Middle frontal gyrus (tissue), 1 donor: ENCODE measurements around the gene RALB.
"Not testable (repeated sequence)": the region's sequence is repeated elsewhere in the genome, so short reads cannot be mapped to it uniquely, and the experiment has no call there.

Source experiments
- DNase-seq: peaks from one replicate; pipeline ENCODE4 v3.0.0-alpha.2; 2015; ENCODE audit warnings: low spot score; ENCODE audit errors: extremely low spot score

RALB gene

DNA sequence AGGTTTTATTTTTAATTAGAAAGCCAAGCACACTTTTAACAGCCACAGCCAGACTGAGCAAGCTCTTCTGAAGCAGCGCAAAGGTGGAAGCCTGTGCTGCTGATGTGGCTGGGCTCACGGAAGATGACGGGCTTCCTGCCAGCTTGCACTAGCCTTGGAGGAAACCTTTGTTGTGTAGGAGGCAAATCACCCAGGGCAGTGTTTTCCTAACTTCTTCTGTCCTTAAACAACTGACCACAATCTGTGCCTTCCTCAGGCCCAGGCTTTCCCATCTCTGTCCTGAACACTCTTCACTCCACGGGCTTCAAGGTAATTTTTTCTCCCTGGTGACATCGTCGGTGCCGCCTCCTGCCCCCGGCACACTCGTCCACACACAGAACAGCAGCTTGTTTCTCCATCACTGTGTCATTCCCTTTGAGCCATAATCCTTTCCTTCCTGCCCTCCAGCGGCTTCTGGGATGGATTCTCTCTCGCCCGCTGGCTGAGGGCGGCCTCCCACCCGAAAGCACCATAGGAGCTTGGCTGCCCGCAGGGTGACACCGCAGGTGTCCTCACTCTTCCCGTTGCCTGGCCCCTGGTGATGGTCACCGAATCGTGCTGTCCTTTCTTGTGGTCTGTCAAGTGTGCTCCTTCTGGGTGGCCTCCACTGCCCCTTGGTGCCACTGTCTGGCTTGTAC is 62.2 kb downstream of the RALB start:
- DNase-seq, result no peak

DNA sequence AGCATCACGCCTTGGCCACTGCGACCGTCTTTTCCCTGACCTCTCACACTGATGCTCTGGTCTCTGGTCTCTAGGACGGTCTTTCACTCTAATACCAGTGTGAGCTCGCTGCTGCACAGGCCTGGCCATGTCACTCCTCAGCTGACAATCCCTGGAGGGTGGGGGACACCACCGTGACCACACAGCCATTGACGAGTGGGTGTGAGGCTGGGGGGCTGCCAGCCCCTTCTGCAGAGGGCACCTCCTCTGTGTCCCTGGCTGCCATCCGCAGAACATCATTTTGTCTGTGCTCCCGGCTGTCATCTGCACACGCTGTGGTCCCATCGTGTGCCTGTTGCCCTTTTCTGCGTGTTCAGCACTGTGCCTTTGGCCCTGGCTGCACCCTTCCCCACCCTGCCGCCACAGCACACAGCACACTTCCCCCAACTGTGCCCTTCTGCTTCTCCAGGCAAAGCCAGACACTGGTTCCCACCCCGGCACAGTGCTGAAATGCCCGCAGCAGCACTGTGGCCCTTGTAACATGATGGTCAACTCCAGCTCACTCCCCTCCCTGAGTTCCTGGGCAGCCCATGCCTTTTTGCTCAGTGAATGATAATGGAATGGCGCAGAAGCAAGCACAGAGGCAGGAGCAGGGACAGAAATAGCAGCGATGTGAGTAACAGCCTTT is 62.8 kb downstream of the RALB start:
- no peak for DNase-seq

DNA sequence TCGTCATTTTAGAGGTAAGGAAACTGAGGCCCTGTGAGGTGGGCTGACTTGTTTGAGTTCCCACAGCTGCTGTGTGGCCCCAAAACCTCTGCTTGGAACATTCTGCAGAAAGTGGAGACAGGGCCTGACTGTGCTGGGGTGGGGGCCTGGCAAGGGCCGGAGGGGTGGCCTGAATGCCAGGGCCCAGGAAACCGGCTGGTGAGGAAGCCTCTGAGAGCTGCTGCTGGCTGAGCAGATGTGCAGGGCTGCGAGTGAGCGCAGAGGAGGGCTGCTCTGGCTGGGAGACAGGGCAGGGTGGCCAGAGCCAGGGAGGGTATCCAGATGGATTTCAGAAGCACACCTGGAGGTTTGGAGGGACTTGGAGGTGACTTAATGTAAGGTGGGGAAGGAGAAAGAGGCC is 63.4 kb downstream of the RALB start:
- DNase-seq, result no peak

DNA sequence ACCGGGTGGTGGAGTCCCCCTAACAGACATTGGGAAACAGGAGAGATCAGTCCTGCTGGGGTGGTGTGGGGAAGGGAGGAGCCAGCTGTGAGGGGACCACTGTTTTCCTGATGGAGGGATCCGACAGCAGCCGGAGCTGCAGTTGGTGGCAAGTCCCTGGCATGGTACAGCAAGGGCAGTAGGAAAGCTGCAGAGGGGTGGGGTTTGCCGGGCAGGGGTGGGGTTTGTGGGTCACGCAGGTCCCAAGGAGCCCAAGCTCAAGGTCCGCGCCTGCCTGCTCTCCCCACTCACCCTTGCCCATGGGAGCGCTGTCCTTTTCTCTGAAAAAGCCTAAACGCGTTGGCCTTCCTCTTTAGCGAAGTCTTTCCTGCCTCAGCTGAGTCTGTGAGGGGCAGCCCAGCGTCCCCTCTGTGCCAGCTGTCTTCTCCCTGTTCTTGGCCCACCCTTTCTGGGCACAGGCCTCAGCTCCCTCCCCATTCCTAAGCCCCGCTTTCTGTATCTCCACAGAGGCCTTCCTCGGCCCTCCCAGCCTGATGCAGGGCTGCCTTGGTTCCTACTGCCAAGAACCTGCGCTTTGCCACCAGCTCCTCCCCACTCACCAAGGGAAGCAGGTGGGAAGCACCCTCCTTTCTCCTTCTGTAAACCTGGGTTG is 64.0 kb downstream of the RALB start:
- no peak for DNase-seq

DNA sequence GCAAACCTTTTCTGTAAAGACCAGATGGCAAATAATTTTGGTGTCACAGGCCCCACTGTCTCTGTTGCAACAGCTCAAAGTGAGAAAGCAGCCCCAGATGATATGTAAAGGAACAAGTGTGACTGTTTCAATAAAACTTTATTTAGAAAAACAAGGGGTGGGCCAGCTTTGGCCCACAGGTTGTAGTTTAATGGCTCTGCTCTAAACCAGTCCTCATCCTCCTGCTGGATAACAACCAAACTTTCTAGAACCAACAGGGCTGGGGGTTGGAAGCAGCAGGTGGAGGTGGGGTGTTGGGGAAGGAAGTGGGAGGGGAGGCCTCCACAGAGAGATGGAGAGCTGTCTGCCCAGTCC is 64.5 kb downstream of the RALB start:
- no peak for DNase-seq

DNA sequence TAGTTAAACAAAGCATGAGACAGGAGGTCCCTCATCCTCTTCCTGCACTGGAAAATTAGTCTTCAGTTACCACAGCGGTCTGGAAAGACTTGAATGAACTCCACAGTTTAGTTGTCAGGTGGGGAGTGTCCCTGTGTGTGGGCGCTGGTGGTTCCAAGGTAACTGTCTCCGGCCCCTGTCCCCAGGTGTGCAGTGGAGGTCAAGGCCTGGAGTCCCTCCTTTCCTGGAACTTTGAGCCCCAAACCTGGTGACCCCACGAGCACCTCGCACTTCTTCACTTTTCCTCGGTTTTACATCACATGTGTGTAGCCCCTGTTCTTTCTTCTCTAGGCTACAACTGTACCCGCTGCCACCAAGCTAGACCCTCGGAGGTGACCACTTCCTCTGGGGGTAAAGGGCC is 65.3 kb downstream of the RALB start:
- no peak for DNase-seq

DNA sequence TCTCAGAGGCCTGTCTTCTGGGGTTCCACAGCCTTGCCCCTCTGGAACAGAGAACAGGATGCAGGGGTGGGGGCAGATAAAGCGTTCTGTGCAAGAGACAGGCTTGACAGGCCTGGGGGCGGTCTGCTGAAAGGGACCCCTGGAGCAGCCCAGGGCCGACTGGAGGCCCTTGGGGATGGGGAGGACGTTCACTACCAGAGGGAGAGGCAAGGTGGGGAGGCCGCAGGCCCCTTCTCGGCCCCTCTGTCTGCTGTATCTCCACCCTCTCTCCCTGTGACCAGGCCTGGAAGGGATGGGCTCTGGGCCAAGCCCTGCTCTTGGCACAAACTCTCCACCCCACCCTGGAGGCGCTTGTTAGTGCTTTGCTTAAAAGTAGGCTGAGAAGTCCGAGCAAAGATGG is 66.0 kb downstream of the RALB start:
- no peak for DNase-seq

DNA sequence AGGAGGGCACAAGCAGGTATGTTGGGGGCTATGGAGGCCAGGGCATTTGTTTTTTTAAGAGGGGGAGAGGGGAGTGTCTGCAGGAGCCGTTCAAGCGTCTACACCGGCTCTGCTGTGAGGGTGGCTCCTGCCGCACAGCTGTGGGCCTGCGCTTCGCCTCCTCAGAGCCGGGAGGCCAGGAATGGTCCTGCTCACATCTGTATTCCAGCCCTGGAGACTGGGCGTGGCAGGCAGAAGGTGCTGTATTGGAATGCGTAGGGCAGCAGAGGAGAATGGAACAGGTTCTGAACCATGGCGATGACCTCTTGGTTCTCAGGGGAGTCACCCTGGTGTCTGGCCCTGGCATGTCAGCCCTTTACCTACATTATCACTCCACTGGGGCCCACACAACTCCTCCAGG is 66.5 kb downstream of the RALB start:
- no peak for DNase-seq

DNA sequence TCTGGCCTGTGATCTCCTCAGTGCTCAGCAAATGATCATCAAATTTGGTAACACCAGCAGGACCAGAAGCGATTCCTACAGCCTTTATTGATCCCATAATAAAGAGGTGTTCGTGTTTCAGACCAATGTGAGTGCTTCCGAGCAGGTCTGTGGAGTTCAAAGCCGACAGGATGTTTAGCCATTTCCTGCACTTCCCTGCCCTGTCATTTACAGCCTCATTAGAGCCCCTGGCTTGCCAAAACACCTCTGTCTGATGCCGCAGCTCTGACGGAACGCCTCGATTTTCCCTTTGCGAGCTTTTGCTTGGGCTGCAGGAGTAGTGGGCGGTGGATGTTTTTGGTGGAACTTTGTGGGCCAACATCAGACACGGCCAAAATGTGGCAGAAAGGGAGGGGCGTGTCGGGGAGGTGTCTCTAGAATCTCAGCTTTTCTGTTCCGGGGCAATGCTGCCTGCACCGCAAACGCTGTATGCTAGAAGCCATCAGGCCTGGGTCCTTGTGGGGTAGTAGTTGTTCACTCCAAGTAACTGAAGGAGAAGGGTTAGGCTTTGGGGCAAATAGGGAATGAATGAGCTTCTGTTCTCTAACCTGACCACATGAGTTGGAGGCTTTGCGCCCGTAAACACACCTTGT is 67.2 kb downstream of the RALB start:
- DNase-seq, result no peak

DNA sequence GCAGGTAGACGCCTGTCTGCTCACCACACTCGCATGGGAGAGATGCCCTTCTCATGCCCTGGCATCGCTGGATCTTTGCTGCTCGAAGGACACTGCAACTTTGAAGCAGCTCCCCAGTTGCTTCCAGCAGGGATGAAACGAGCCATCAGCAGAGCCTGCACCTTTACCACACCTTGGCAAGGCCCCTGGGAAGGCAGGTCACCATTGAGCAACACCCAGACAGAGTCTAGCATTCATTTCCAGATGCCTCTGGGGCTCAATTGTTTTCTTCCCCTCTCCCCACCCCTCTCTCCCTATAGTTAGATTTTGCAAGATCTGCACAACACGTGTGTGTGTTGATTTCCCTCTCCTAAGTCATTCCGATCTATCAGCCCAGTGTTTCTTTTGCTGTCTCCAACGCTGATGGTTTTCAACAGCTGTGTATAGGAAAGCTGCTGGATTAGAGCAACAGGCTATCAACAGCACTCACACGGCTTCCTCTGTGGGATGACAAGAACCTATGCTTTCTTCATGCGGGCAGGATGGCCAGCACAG is 67.7 kb downstream of the RALB start:
- DNase-seq, result no peak

DNA sequence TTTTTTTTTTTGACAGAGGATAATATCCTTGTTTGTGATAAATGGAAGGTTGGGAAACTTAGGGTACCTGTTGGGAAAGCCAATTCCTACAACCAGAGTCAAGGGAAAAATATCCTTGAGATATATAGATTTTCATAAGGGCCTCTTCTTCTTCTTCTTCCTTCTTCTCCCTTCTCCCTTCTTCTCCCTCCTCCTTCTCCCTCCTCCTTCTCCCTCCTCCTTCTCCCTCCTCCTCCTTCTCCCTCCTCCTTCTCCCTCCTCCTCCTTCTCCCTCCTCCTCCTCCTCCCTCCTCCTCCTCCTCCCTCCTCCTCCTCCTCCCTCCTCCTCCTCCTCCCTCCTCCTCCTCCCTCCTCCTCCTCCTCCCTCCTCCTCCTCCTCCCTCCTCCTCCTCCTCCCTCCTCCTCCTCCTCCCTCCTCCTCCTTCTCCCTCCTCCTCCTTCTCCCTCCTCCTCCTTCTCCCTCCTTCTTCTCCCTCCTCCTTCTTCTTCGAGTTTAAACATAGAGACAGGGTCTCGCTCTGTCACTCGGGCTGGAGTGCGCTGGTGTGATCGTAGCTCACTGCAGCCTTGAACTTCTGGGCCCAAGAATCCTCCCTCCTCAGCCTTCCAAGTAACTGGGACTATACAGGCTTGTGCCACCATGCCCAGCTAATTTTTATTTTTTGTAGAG is 68.4 kb downstream of the RALB start:
- not testable (repeated sequence) for DNase-seq

DNA sequence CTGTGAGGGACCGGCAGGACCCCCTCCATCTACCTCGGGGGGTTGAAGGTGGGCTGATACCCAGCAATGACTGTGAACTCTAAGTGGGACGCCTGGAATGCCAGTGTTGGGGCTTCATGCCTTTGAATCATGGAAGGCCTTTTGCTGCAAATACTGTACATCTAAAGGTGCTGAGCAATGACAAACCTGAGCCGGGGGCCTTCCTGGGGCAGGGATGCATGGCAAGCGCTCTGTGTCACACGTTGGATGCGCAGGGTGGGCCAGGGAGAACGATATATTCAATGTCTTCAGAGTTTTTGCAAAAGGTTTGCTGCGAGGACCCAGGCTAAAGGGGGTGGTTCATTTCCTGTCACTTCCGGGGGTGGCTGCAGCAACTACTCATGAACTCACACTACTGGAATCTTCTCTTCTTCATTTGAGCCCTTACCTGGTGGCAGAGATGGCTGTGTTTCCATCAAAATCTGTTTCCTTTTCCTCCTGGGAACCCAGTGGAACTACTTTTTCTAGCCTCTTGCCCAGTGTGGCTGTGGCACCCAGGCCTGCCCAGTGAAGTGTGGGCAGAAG is 69.2 kb downstream of the RALB start:
- DNase-seq, result no peak

DNA sequence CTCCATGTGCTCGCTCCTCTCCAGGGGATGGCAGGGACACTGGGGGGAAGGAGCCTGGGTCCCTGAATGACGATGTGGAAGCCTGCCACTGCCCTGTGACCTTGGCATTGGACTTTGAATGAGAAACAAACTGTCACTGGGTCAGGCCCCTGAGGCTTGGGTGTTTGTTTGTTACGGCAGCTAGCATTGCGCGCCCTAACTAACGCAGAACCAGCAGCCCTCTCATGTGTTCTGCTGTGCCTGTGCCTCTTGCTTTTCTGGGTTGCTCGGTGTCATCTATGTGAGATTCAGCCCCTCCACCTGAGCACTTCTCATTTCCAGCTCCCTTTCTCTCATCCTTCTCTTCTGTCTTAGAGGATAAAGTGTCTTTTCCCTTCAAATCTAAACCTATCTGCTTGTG is 69.7 kb downstream of the RALB start:
- DNase-seq, result no peak

DNA sequence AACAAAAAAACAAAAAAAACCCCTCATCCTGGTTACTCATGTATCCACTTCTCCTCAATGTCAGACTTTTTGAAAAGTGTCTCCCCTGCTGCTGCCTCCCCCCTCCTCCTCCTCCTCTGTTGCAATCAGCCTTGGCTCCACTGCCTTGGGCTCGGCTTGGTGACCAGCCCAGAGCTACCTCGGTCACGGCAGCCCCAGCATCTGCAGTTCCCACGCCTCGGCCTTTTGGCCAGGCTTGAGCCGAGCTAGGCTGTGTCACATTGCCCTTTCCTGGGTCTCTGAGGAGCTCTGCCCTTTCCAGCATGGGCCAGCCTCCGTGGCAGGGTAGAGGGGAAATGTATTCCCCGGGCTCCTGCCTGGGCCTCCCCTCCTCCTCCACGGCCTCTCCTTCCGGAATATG is 70.6 kb downstream of the RALB start:
- DNase-seq, result no peak

DNA sequence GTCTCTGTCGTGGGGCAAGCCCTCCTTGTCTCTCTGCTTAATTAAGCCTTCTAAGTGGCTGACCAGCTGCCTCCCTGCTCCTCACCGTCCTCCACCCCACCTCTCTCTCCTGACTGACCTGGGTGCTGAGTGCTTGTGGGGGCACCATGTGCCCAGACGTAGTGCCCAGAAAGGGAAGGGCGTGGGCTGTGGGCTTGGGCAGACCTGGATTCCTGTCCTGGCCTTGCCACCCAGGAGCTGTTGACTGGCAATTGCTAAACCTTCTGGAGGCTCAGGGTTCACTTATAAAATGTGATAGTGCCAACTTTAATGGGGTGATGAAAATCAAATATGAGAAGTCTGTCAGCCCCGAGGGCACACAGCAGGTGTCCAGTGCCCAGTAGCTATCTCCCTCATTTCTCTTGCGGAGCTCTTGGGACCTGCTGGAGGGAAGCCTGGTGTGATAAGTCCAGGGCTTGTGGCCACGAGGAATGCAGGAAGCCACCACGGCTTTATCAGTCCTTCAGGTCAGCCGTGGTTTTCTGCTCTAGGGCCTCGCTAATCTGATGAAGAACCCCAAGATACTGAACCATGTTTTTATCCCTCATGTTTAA is 71.3 kb downstream of the RALB start:
- no peak for DNase-seq

DNA sequence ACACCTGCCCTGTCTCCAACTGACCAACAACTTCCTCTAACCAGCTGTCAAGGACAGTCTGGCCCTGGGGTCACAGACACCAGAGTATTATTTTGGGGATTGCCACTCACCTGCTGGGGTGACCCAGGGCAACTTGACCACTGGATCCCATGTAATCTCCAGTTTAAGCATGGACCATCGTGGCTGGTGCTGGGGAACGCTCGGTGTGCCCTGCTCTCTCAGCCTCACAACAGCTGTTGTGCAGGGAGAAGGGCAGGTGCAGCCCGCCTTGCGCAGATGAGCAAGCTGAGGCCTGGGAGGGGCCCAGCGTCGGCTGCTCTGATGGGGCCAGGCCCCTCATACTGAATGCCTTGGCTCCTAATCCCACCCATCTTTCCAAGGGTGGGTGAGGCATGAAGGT is 72.3 kb downstream of the RALB start:
- no peak for DNase-seq

DNA sequence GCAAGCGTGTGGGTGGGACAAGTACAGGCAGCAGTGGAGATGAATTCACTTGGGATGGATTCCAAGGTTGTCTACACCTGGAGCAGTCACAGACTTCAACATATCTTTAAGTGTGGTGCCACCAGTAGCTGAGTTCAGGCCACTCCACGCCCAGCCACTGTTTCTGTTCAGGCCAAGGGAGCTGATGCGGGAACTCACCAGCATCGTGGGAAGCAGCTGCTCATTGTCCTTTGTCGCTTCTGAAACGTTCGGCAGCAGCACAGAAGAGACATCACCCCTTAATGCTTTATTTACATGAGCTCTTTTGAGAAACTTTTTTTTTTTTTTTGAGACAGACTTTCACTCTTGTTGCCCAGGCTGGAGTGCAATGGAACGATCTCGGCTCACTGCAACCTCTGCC is 73.4 kb downstream of the RALB start:
- no peak for DNase-seq

DNA sequence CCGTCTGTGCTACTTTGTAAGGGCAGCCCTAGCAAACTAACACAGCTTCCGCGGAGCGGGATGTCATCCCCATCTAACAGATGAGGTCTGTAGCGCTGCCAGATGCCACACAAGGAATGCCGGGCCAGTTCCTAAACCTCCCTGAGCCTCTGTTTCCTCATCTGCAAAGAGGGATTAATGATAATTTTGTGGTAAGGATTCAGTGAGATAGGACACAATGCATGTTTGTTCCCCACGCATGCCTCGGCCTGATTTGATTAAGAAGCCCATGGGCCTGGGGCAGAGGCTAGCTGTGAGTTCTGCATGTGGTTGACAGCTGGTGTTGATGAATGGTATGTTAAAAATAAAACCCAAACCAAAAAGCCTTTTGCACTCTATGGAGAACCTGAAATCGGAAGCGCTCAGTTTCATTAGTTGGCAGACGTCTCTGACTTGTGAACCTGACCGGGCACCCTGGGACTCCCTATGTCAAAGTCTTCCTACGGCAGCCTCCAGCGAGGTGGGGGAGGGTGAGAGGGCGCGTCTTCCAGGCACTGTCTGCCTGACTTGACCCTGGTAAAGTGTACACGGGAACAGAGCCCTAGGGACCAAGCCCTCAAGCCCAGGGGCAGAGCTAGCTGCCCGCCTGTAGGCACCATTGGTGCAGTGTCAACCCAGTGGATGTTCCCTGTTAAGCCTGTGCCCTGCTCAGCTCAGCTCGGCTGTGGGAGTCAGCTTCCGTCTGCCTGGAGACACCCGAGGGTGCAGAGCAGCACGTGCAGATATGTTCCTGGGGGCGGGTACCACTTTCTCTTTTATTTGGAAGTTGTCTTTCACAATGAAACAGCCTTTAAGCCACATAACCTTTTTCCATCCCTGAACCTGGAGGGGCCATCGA is 78.5 kb downstream of the RALB start:
- no peak for DNase-seq

DNA sequence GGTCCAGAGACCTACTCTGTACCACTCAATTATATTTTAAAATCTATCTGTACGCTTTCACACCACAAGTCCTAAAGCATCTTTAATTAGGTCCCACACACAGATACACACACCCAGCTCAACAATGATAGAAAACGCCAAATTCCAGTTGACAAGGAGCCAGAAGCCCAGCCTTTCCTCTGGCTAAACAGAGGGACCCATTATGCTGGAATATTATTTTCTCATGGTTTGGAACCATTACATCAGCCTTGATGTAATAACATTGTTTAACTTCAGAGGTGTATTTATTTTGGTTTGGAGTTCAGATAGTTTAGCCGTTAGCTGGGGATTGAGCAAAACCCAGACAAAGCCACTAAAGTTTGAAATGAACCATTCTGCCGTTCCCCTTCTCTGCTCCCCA is 79.3 kb downstream of the RALB start:
- DNase-seq, result no peak

DNA sequence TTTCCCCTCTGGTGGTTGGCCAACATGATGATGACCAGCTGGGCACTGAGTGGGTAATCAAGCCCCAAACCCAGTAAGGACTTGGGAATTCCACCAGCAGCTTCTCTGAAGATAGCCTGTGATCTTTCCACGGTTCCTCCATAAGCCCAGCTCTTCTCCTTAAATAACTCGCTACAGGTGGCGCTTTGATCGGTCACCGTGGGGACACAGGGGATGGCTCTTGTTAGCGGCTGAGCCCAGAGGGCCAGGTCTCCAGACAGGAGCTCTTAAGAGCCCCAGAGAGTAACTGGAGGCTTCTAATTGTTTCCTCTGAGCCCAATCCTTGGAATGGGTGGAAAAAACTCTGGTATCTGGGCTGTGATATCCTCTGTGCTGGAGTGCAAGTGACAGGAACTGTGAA is 79.7 kb downstream of the RALB start:
- no peak for DNase-seq
